CD4-positive, alpha-beta T cell treated with Interleukin-2 at 100 ng/mL for 4 hours (primary cell): ENCODE results near the gene FLT4.

Experiments
- DNase-seq: peaks from one replicate; pipeline ENCODE4 v3.0.0-alpha.2; 2020; ENCODE audit warnings: low spot score

Gene FLT4

GRCh38 chr5:180642181-180642775, 7.1 kb downstream of the FLT4 start:
- no peak for DNase-seq

DNA sequence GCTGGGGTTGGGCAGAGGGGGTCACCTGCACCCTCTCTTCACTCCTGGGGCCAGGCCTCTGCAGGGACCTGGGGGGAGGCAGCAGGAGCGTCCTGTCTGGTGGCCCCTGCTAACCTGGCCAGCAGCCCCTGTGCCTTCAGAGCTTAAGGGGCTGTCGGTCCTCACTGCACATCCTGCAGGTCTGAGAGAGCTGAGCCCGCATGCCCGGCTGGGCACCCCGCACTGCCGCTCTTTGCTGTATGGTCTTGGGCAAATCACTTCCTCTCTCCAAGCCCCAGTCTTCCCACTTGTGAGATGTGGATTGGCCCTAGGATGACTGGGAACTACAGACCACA, 7.9 kb downstream of the FLT4 start:
- DNase-seq = no peak

DNA sequence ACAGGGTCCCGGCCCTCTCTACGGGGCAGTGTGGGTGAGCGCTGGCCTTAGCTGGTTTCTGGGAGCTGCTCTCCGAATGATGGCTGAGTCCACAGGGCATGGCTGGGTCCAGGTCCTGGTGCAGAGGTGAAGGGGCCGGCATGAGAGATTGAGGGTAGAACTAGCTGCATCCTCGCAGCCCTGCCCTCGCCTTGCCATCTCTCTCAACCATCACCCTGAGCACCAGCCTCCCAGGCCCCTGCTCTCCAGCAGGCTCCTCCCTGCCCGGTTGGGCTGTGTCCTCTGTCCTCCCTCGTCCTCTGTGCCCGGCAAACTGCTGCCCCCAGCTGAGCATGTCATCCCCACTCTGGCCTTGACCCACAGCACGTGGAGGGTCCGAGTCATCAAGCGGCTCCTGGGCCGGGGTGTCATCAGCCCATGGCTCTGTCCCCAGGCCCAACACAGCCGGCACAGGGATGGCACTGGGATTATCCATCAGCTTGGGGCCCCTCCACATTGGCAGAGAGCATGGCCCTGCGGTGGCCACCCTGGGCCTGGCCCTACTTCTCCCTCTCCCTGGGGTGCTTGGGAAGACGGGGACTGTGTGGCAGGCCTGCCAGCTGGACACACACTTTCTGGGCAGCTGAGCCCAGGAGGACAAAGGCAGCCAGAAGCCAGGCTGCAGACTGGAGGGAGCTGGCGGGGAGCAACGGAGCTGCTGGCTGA, 8.4 kb downstream of the FLT4 start:
- DNase-seq = no peak

GRCh38 chr5:180640611-180640860, 8.9 kb downstream of the FLT4 start:
- no peak for DNase-seq

DNA sequence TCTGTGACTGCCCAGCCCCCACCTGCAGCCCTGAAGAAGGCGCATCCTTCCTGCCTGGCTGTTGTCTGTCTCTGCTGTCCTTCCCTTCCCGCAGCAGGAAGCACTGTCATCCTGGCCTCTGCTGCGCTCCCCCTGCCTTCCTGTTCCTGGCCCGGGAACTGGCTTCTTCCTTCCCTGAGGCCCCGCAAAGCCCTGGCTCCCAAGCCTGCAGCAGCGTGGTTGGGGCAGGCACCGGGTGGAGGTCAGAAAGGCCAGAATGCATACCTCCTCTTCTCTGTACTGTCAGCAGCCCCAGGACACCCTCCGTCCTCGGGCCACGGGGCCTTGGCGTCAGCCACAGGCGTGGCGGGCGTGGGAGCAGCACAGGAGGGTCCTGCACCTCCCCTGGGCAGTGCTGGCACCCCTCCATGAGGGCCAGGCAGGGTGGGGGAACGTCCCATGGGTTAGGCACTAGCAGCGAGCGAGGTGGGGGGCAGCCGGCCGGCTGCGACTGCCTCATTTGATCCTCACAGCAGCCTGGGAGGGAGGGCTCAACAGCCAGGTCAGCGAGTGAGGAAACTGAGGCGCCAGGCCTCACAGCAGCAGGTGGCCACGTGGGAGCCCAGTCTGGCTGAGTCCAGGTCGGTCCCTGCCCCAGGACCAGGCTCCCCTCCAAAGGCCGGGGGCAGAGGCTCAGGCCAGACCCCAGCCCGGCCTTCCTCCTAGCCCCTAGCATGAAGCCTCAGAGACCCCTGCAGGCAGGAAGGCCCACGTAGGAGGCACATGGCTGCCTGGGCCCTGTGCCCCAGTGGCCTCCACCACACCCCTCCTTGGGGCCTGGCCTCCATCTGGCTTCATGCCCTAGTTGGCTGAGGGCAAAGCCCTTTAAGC, 9.4 kb downstream of the FLT4 start:
- DNase-seq = no peak

DNA sequence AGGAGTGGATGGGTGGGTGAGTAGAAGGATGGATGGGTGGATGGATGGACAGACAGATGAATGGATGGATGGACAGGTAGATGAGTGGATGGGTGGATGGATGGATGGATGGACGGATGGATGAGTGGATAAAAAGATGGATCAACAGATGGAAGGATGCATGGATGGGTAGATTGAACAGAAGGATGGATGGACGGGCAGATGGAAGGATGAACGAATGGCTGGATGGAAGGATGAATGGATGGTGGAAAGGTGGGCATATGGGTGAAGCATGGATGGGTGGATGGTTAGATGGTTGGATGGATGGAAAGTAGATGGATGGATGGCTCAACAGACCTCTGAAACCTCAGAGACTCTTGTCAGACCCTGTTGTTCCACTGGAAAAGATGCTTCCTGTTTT, 10.1 kb downstream of the FLT4 start:
- DNase-seq = no peak

GRCh38 chr5:180637962-180638680, 11.3 kb downstream of the FLT4 start:
- no peak for DNase-seq

- DNase-seq = no peak
Measured at GRCh38 chr5:180636403-180637075, 12.9 kb downstream of the FLT4 start.

DNA sequence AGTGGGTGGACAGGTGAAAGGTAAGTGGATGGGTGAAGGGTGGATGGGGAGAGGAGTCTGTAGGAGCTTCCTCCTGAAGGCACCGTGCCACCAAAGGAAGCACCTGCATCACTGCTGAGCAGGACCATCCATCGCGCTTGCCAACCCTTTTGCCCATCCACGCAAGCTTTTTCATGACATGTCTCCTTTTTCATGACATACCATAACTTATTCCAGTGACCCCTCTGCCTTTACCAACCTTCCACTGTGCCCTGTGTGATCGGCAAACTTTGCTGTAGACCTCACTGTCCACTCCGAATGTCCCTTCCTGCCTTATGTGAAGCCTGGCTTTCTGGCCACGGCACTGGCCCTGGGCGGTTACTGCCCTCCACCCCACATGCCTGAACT, 13.4 kb downstream of the FLT4 start:
- no peak for DNase-seq

DNA sequence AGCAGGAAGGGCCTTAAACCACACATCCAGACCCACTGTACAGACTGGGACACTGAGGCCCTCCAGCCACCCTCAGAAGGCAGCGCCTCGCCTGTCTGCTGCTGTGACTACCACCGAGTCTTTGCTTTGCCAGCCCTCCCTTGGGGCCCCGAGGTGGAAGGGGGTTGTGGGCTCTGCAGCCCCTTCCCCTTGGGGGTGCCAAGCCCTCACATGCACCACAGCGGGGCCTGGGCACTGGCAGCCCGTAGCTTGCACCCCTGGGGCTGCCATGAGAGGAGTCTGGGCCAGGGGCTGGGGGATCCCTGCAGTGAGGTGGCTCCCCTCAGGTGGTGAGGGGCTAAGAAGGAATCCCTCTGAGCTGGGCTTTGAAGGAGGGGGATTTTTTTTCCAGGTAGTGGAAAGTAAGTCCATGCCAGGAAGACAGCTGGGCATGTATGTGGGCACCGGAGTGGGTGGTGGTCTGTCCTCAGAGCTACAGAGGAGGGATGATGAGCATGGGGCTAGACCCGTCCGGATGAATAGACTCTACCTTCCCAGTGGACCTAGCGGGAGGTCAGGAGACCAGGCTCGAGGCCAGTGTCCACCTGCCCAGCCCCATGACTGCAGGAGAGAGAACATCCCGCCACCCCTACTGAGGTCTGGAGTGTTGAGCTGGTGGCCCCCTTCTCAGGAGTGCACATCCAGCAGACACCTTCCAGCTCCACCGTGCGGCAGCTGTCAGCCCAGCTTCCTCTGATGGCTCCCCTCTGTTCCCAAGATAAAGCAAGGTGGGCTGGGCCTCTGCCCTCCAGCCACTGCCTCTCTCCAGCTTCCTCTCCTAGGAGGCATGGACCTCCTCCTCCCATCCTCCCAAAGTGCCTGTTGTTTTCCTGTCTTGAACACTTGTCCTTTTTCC, 15.9 kb downstream of the FLT4 start:
- no peak for DNase-seq

DNA sequence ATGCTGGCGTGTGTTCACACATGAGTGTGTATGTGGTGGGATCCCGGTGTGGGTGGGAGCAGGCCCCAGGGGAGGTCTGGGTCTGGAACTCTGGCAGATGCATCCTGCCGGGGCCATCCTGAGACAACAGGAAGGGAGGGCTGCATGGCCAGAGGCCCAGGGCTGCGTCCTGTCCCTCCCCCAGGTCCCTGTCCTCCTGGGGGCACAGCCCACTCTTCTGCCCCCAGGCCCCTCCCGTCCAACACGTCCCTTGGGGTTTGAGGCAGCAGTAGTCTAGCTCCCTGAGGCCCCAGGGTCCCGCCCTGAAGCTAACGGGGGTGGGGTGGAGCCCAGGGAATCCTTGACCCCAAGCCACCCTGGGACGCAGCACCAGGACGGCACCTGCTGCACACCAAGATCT, 16.6 kb downstream of the FLT4 start:
- DNase-seq = no peak

DNA sequence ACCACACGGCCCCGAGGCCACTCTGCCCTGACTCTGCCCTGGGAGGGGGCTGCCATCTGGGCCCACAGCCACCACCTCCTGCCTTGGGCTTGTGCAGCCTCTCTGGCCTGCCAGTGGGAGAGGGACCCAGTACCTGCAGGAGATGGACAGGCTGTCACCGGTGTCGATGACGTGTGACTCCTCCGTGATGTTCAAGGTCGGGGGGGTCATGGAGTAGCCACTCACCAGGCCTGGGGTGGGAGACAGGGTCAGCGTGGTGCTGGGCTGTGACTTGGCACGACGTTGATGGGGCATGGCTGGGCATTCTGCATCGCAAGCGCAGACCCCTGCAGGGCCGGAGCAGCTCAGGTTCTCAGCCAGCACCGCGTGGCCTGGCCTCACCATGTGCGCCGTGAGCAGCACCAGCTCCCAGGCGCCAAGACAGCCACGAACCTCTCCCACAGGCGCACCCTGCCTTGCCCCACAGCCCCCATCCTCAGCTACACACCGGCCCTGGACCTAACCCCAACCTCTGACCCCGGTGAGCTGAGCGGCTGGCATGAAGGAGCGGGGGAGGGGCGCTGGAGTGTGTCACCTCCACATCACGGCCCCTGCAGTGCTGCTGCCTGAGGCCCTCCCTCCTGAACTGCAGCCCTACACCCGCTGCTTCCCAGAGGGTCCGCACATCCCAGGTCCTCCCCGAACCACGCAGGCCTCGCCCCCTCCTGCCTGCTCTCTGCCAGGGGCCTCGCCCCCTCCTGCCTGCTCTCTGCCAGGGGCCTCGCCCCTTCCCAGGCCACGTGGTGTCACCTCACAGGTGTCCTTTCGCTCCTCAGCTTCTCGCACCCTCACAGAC, 17.6 kb downstream of the FLT4 start:
- no peak for DNase-seq

- no peak for DNase-seq
Measured at GRCh38 chr5:180630426-180630825, 19.0 kb downstream of the FLT4 start.

DNA sequence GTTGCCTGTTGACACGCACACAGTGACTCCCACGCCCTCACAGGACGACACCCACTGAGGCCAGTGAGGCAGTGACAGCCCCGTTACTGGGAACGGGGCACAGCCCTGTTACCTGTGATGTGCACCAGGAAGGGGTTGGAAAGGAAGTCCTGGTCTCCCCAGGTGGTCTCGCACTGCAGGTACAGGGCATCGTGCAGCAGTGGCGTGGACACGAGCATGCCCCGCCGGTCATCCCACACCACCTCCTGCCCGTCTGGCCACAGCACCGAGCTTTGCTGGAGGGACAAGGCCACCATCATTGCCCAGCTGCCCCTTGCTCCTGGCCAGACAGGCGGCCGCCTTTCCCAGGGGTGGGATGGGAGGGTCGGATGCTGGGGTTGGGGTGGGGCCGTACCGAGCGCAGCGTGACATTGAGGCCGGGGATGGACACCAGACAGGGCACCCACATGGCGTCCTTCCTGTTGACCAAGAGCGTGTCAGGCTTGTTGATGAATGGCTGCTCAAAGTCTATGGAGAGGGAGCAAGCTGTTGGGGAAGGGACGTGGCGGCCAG, 19.5 kb downstream of the FLT4 start:
- DNase-seq = no peak

DNA sequence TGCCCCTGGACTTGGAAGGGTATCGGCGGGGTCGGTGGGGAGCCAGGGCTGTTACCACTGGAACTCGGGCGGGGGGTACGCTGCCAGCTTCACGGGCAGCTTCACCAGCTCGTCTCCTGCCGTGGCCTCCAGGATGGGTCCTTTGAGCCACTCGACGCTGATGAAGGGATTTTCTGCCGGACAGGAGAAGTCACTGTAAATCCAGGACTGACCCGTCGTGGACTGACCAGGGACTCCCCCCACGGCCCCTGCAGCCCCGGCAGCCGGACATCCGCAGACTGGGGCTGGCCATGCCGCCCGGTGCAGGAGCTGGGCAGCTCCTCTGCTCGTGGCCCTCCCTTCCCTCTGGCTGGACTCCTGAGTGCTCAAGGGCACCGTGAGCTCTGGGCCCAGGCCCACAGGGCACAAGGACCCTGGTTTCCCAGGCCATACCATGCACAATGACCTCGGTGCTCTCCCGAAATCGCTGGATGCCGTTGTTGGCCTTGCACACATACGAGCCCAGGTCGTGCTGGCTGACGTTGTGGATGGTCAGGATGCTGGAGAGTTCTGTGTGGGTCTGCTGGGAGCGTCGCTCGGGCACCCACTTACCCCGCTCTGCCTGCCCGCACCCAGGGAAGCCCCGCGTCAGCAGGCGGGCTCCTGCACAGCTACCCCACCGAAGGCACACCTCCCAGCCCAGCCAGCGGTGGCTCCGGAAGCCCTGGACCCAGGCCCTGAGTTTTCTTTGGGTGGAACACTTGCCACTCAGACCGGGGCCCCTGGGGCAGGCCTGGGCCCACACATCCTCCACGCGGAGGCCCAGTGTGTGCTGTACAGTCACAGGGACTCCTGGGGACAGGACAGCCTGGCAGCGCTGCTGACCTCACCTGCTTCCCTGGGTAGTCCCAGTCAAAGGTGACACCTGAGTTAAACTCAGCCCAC, 20.3 kb downstream of the FLT4 start:
- DNase-seq = no peak

DNA sequence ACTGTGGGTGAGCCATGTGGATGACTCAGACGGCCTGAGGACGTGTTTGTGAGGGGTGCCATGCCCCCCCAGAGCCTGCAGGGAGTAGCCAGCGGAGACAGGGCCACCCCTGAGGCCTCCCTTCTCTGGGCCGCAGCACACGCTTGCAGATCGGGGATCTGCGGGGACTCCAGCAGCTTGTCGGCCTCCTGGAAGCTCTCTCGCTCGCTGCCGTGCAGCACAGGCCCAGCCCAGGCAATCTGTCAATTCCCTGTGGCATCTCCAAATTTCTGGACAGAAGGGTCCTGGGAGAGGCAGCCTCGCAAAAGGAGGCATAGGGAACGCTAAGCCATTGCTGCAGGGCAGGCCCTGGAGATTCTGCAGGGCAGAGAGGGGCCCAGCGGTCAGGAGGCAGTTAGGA, 21.2 kb downstream of the FLT4 start:
- no peak for DNase-seq

DNA sequence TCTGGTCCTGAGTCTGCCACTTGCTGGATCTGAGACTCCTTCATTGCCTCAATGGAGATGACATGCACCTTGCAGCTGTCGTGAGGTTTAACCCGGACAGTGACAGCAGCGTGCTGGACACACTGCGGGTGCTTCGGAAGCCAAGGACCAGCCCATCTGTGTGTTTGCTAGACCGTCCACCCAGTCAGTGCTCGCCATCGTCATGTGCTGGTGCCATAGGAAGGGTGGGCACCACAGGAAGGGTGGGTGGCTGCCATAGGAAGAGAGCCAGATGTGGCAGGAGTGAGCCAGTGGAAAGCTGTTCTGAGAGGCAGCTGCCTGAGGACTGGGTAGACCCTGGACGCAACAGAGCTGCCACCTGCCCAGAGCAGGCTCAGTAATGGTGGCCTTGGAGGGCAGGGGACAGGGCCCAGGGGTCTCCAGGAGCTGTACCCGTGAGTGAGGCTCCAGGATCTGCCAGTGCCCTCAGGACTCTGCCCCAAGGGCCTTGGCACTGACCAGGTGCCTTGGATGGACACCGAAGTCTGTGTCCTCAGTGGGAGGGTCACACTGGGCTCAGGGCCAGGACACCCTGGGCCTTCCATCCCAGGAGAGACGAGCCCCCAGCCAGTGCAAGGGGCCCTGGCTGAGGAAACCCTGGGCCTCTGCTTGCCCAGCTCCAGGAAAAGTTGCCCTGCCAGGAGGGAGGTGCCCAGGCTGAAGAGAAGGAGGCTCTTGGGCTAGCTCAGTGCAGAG, 21.8 kb downstream of the FLT4 start:
- DNase-seq = no peak

- no peak for DNase-seq
Measured at GRCh38 chr5:180626661-180627385, 22.6 kb downstream of the FLT4 start.
